K562 (cell line): Measurements from ENCODE around the gene SPIB. TPM values are rescaled to one million over a fixed set of nuclear protein-coding genes. Genes with fewer than 3 reads are reported as not detected.
A peak's percentile ranks its signal among the peaks of the same experiment; 100 is the strongest.

Experiments
- ATAC-seq: fragments of 200-7000 bp; cut with Tn5 transposase; 3 replicates; pipeline ENCODE4 v1.9.1; 2020; ENCODE audit warnings: moderate library complexity
- BruUV-seq: library from RNA; stranded (reverse); fragments of 400-500 nt; replicated peaks from 2 replicates; lab custom pipeline; 2021; lab: Mats Ljungman, UMichigan
- CTCF ChIA-PET: fragments of 300-600 bp; formaldehyde crosslinking; extraction: SDS; loops from one replicate; lab custom pipeline; 2021; ENCODE audit warnings: low intra/inter-chr PET ratio; lab: Yijun Ruan, JAX
- POLR2A ChIA-PET: fragments of 300-600, 350-650 bp; sonication (Branson Sonifier 250); formaldehyde crosslinking; extraction: SDS; loops from one replicate; lab custom pipeline; 2021; ENCODE audit warnings: antibody characterized with exemption, inconsistent platforms; lab: Yijun Ruan, JAX
- DNase-seq, 4 experiments: peaks; one replicate each; pipeline versions ENCODE4 v3.0.0 to v3.0.0-alpha.2; 2011 to 2018; ENCODE audit warnings: low spot score in 3 of 4, mixed read lengths in 3 of 4; ENCODE audit errors: extremely low read depth in 1 of 4
- FAIRE-seq: peaks from 2 replicates; lab custom pipeline; 2011; peaks lifted over from hg19 to GRCh38; lab: Jason Lieb, UNC
- H2AFZ ChIP-seq: 2 replicates; pipeline ENCODE4 v1.6.0; 2011; ENCODE audit warnings: low read depth, low read length, control low read depth, inconsistent platforms
- H3K27ac ChIP-seq: fragments of 200-600 bp; 3 replicates; pipeline ENCODE4 v1.8.0; 2011; ENCODE audit warnings: low read depth, mild to moderate bottlenecking, control low read depth, inconsistent platforms, low read length, moderate library complexity, mixed read lengths; ENCODE audit errors: extremely low read depth
- H3K27me3 ChIP-seq, 2 experiments: fragments of 300-600 bp in 1 of 2; 2 replicates in 1 of 2; 3 replicates in 1 of 2; pipeline versions ENCODE4 v1.6.0 to v1.8.0; 2011; ENCODE audit warnings: inconsistent platforms in 2 of 2, low read length in 2 of 2, mild to moderate bottlenecking in 1 of 2, mixed read lengths in 1 of 2, moderate library complexity in 1 of 2; ENCODE audit not compliant: control insufficient read depth in 2 of 2, insufficient read depth in 2 of 2
- H3K36me3 ChIP-seq: fragments of 300-600 bp; 3 replicates; pipeline ENCODE4 v1.8.0; 2011; ENCODE audit warnings: mild to moderate bottlenecking, low read length, inconsistent platforms; ENCODE audit not compliant: control insufficient read depth, insufficient read depth
- H3K4me1 ChIP-seq, 2 experiments: fragments of 200-600 bp in 1 of 2; replicated peaks in 1 of 2; 2 replicates in 1 of 2; 3 replicates in 1 of 2; pipeline versions ENCODE4 v1.5.1 to v1.8.0; 2011; ENCODE audit warnings: inconsistent platforms in 2 of 2, low read length in 2 of 2, mild to moderate bottlenecking in 1 of 2, mixed read lengths in 1 of 2, moderate library complexity in 1 of 2; ENCODE audit not compliant: control insufficient read depth in 2 of 2, insufficient read depth in 2 of 2
- H3K4me2 ChIP-seq: 2 replicates; pipeline ENCODE4 v1.6.1; 2011; ENCODE audit warnings: low read length, control low read depth, inconsistent platforms, mixed read lengths; ENCODE audit not compliant: insufficient read depth
- H3K4me3 ChIP-seq: fragments of 200-600 bp; sonication (generic), shearing (Covaris generic); 2 replicates; pipeline ENCODE4 v1.5.1; 2016; ENCODE audit warnings: control low read depth, inconsistent platforms
- H3K79me2 ChIP-seq: fragments of 200-600 bp; 3 replicates; pipeline ENCODE4 v1.8.0; 2011; ENCODE audit warnings: low read length, inconsistent platforms; ENCODE audit not compliant: control insufficient read depth, insufficient read depth
- H3K9ac ChIP-seq, 2 experiments: 2 replicates each; pipeline versions ENCODE4 v1.6.0 to v1.6.1; 2011; ENCODE audit warnings: low read depth in 2 of 2, low read length in 2 of 2, control low read depth in 1 of 2, inconsistent platforms in 1 of 2, mild to moderate bottlenecking in 1 of 2, mixed read lengths in 1 of 2; ENCODE audit not compliant: insufficient read depth in 1 of 2
- H3K9me1 ChIP-seq: one replicate; pipeline ENCODE4 v1.6.0; 2011; ENCODE audit warnings: inconsistent platforms, mild to moderate bottlenecking, low read length, moderate library complexity; ENCODE audit not compliant: control insufficient read depth, insufficient read depth
- H3K9me3 ChIP-seq: replicated peaks from 2 replicates; pipeline ENCODE4 v1.5.1; 2011; ENCODE audit warnings: low read depth, low read length, inconsistent platforms; ENCODE audit not compliant: control insufficient read depth, insufficient read depth
- H4K20me1 ChIP-seq: replicated peaks from 2 replicates; pipeline ENCODE4 v1.6.1; 2011; ENCODE audit warnings: low read length, inconsistent platforms, mixed read lengths; ENCODE audit not compliant: control insufficient read depth, insufficient read depth
- BRF1 ChIP-seq: IDR thresholded peaks from 3 replicates; pipeline ENCODE4 v1.6.1; 2011; ENCODE audit warnings: borderline replicate concordance, mild to moderate bottlenecking; ENCODE audit not compliant: insufficient read length; ENCODE audit errors: extremely low read depth
- CLOCK ChIP-seq: fragments of 250-450 bp; sonication (Bioruptor Pico); IDR thresholded peaks from 2 replicates; pipeline ENCODE4 v1.4.0; 2020; ENCODE audit warnings: mild to moderate bottlenecking, moderate library complexity, borderline replicate concordance
- ELK1 ChIP-seq: sonication (generic); formaldehyde crosslinking; IDR thresholded peaks from 2 replicates; pipeline ENCODE4 v1.8.1; 2022; ENCODE audit warnings: missing genetic modification reagents
- IFI16 ChIP-seq: fragments of 250-450 bp; sonication (Bioruptor Pico); IDR thresholded peaks from 2 replicates; pipeline ENCODE4 v2.1.2; 2022; ENCODE audit warnings: mild to moderate bottlenecking, inconsistent platforms
- JUNB ChIP-seq: fragments of 450-650 bp; formaldehyde crosslinking; conservative IDR thresholded peaks from 2 replicates; pipeline ENCODE4 v1.4.0; 2020; ENCODE audit warnings: mild to moderate bottlenecking
- MECOM ChIP-seq: fragments of 250-450 bp; sonication (Bioruptor Pico); IDR thresholded peaks from 2 replicates; pipeline ENCODE4 v1.8.0; 2022; ENCODE audit warnings: inconsistent platforms
- PPARD ChIP-seq: fragments of 250-450 bp; sonication (Bioruptor Pico); IDR thresholded peaks from 2 replicates; pipeline ENCODE4 v1.8.0; 2022; ENCODE audit warnings: inconsistent platforms, mild to moderate bottlenecking, moderate library complexity
- PURB ChIP-seq: sonication (generic); formaldehyde crosslinking; IDR thresholded peaks from 2 replicates; pipeline ENCODE4 v1.9.0; 2021; ENCODE audit warnings: low read depth, mild to moderate bottlenecking, missing genetic modification reagents
- RAD51 ChIP-seq: fragments of 450-650 bp; IDR thresholded peaks from 2 replicates; pipeline ENCODE4 v1.7.1; 2016; ENCODE audit warnings: low read depth, mild to moderate bottlenecking, borderline replicate concordance
- RBM25 ChIP-seq: fragments of 200-400 bp; formaldehyde crosslinking; IDR thresholded peaks from 2 replicates; pipeline ENCODE4 v1.6.1; 2018; ENCODE audit warnings: low read length, low read depth, moderate library complexity; ENCODE audit not compliant: severe bottlenecking
- STAG1 ChIP-seq: sonication (generic); formaldehyde crosslinking; IDR thresholded peaks from 2 replicates; pipeline ENCODE4 v1.5.0; 2020; ENCODE audit warnings: missing genetic modification reagents, borderline replicate concordance
- ZEB2 ChIP-seq: fragments of 450-650 bp; IDR thresholded peaks from 2 replicates; pipeline ENCODE4 v1.6.1; 2016
- ZFP30 ChIP-seq: fragments of 250-450 bp; sonication (Bioruptor Pico); IDR thresholded peaks from 2 replicates; pipeline ENCODE4 v1.8.0; 2022; ENCODE audit warnings: moderate library complexity, mild to moderate bottlenecking, inconsistent platforms, borderline replicate concordance
- ZHX1 ChIP-seq: fragments of 150-350 bp; conservative IDR thresholded peaks from 2 replicates; pipeline ENCODE4 v1.6.1; 2014; ENCODE audit warnings: low read length
- ZNF24 ChIP-seq: fragments of 450-650 bp; IDR thresholded peaks from 2 replicates; pipeline ENCODE4 v1.6.1; 2016
- ZNF354B ChIP-seq: fragments of 250-450 bp; sonication (Bioruptor Pico); IDR thresholded peaks from 2 replicates; pipeline ENCODE4 v1.4.0; 2020
- ZNF766 ChIP-seq: fragments of 200-800 bp; sonication (Bioruptor generic); conservative IDR thresholded peaks from 2 replicates; pipeline ENCODE4 v1.6.1; 2016; ENCODE audit warnings: missing genetic modification characterization, missing compliant biosample characterization
- ZNF79 ChIP-seq: fragments of 250-450 bp; sonication (Bioruptor Pico); IDR thresholded peaks from 2 replicates; pipeline ENCODE4 v1.4.0; 2020; ENCODE audit warnings: low read depth, mild to moderate bottlenecking, moderate library complexity
- WGBS: fragments of 100-300 bp; shearing (Covaris generic); methylation state at CpG from one replicate; pipeline ENCODE4 v1.1.6; 2016; ENCODE audit warnings: low coverage, mixed read lengths; ENCODE audit not compliant: insufficient coverage; ENCODE audit errors: missing lambda C conversion rate; 5-methylcytosine and 5-hydroxymethylcytosine counted together
- in situ Hi-C: fragments of 300-500 bp; cut with MboI; formaldehyde crosslinking; loops from 4 replicates; pipeline ENCODE4 v1.15.0; 2018; ENCODE audit warnings: inconsistent platforms, mixed read lengths
- intact Hi-C: fragments of 100-400 bp; cut with micrococcal nuclease; formaldehyde crosslinking; loops from 2 replicates; pipeline ENCODE4 v1.14.2; 2022
- polyA plus RNA-seq, 8 experiments: library from polyadenylated mRNA; depleted of rRNA in 4 of 8; stranded (reverse) in 5 of 8; unstranded in 3 of 8; fragments of >200 nt; fragmentation: Nextera tagmentation in 2 of 8; fragmentation: Illumina TruSeq in 1 of 8; extraction: Ambion mirVana in 2 of 8; extraction: Trizol in 1 of 8; gene quantifications; 2 replicates each; pipeline versions ENCODE4 v1.2.1 to v1.2.3, GENCODE V29; 2011 to 2014; ENCODE audit warnings: inconsistent platforms in 1 of 8, missing spikeins in 1 of 8
- total RNA-seq, 7 experiments: library from RNA; depleted of rRNA in 6 of 7; stranded (reverse); fragments of >200 nt in 6 of 7; fragmentation: Illumina TruSeq in 2 of 7; extraction: Trizol in 2 of 7; gene quantifications; 2 replicates each; pipeline versions ENCODE4 v1.2.1 to v1.2.3, GENCODE V29; 2011 to 2021; ENCODE audit warnings: low replicate concordance in 1 of 7

SPIB gene
- total and polyA plus RNA-seq, 9 of the 15 experiments (the other 6 are each of a cell fraction or from before 2014, with no cell fraction given): 0.06 to 1.0 (median 0.43) TPM; not detected in 1

- DNase-seq (no peak), ATAC-seq (no peak), FAIRE-seq (peak; percentile 26)
- no TSS peak for BruUV-seq
- ChIA-PET POLR2A (interaction anchor here (1.1 kb wide), 1 partner anchor 41 kb away, joined by 3 read pairs; no protein-coding TSS in a partner anchor), CTCF (no interaction called here)
- no peaks in the 10 kb centered on the region for H4K20me1 ChIP-seq
- H3K9ac ChIP-seq: no peak overlapping the region
- H3K79me2 ChIP-seq: no peaks in the 10 kb centered on the region
- H3K27ac ChIP-seq: no peak overlapping the region
- H3K9me3 ChIP-seq: no peaks in the 10 kb centered on the region
- H3K4me1 ChIP-seq: peaks cover 6 to 47% of the 10 kb centered on the region in 2 experiments
- WGBS: 47% methylated on average over 3 of the region's 3 CpGs
- TF ChIP-seq RAD51: no peak
- no peak for TF ChIP-seq ZFP30 (CRISPR knock-in tag)
- no peak for TF ChIP-seq ZHX1
- TF ChIP-seq BRF1: no peak
- no peak for TF ChIP-seq STAG1 (CRISPR knock-in tag)
- no peak for TF ChIP-seq CLOCK (CRISPR knock-in tag)
- no peak for TF ChIP-seq ZNF24
- no peak for TF ChIP-seq RBM25
- no peak for TF ChIP-seq ZNF354B (CRISPR knock-in tag)
- TF ChIP-seq JUNB: no peak
- no peak for TF ChIP-seq PPARD (CRISPR knock-in tag)
- TF ChIP-seq ELK1 (CRISPR knock-in tag): no peak
- no peak for TF ChIP-seq ZNF766 (CRISPR knock-in tag)
- no peak for TF ChIP-seq IFI16
- TF ChIP-seq MECOM (CRISPR knock-in tag): no peak
- no peak for TF ChIP-seq ZNF79 (CRISPR knock-in tag)
- no peak for TF ChIP-seq PURB (CRISPR knock-in tag)
- no peak for TF ChIP-seq ZEB2
- H2AFZ ChIP-seq: no peak overlapping the region
- H3K9me1 ChIP-seq: no peaks in the 10 kb centered on the region
- intact Hi-C loops: no loop called here
- H3K4me2 ChIP-seq: no peak overlapping the region
- H3K27me3 ChIP-seq: no peaks in the 10 kb centered on the region
- H3K36me3 ChIP-seq: peaks cover 19% of the 10 kb centered on the region; the same call in 1 of the 3 replicates
- H3K4me3 ChIP-seq: no peak overlapping the region
- in situ Hi-C loops: no loop called here
Measured at GRCh38 chr19:50420127-50420526, 1.4 kb downstream of the SPIB start.
